ENCODE measurements around the gene GSK3B.
"Not testable (repeated sequence)": the region's sequence is repeated elsewhere in the genome, so short reads cannot be mapped to it uniquely, and the experiment has no call there.

Gene GSK3B

DNA sequence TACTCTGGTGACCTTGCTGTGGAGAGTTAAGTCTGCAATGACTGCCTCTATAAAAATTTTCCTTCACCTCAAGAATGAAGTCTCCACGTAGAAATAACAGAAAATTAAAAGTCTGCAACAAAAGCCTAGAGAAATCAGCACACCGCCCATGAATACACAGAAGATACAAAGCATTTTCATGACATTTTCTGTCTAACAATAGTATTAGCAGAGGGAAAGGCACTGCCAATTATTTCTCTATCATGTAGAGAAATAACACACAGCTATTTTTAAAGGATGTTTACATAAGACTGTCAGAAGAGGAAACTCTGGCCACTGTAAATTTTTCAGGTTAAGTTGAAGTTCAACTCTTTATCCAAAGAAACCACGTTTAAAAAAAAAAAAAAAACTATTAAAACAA lies 80.8 kb downstream of the GSK3B start:
- DNase-seq (ENCODE audit: low read depth in 3 of 3) = no peak

DNA sequence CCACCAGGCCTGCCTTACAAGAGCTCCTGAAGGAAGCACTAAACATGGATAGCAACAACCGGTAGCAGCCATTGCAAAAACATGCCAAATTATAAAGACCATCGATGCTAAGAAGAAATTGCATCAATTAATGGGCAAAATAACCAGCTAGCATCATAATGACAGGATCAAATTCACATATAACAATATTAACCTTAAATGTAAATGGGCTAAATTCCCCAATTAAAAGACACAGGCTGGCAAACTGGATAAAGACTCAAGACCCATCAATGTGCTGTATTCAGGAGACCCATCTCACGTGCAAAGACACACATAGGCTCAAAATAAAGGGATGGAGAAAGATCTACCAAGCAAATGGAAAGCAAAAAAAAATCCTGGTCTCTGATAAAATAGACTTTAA lies 88.5 kb downstream of the GSK3B start:
- not testable (repeated sequence) for DNase-seq (ENCODE audit: low read depth in 3 of 3)

- peak in 1 of 3 donors; percentile 20 for DNase-seq (ENCODE audit: low read depth in 3 of 3)
Measured at GRCh38 chr3:120004008-120004498, 90.2 kb downstream of the GSK3B start.

GRCh38 chr3:119998166-119998565 lies 96.1 kb downstream of the GSK3B start:
- no peak for DNase-seq (ENCODE audit: low read depth in 3 of 3)

- DNase-seq (ENCODE audit: low read depth in 3 of 3) = no peak
Measured at GRCh38 chr3:119990888-119991287, 103.4 kb downstream of the GSK3B start.

GRCh38 chr3:119989981-119990655 lies 104.1 kb downstream of the GSK3B start:
- no peak for DNase-seq (ENCODE audit: low read depth in 3 of 3)

DNA sequence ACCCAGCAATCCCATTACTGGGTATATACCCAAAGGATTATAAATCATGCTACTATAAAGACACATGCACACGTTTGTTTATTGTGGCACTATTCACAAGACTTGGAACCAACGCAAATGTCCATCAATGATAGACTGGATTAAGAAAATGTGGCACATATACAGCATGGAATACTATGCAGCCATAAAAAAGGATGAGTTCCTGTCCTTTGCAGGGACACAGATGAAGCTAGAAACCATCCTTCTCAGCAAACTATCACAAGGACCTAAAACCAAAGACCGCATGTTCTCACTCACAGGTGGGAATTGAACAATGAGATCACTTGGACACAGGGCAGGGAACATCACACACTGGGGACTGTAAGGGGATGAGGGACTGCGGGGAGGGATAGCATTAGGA lies 107.4 kb downstream of the GSK3B start:
- not testable (repeated sequence) for DNase-seq (ENCODE audit: low read depth in 3 of 3)

DNA sequence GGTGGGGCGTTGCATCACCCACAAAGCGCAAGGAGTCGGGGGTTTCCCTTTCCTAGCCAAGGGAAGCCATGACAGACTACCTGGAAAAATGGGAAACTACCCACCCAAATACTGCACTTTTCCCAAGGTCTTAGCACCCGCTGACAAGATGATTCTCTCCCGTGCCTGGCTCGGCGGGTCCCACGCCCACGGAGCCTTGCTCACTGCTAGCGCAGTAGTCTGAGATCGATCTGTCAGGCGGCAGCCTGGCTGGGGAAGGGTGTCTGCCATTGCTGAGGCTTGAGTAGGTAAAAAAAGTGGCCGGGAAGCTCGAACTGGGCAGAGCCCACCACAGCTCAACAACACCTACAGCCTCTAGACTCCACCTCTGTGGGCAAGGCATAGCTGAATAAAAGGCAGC lies 112.9 kb downstream of the GSK3B start:
- DNase-seq (ENCODE audit: low read depth in 3 of 3) = no peak

DNA sequence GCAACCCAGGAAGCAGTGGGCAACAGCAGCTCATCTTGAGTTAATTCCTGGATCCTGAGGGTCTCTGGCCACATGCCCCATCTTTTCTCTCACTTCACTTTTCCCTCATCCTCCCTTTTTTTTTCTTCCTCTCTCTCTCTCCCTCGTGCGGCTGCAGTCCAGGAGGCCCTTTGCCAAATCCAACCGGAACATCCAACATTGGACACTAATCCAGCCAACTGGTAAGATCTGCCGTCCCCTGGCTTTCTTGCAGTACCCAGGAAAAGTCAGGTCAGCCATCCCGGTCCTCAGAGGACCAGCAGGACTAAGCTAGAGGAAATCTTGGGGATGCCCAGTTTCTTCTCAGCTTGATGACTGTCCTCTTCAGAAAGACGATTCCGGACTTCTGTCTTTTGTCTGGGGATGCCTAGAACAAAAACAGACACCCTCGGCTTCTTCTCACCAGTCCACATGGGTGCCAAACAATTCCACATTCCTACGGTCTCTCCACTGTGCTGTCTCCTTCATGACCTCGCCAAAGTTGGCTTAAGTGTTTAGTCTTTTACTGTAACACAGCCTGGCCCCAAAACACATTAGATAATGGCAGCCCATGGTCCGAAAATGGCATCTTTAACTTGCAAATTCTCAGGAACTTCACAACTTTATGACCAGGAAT lies 115.6 kb downstream of the GSK3B start:
- no peak for DNase-seq (ENCODE audit: low read depth in 3 of 3)

- DNase-seq (ENCODE audit: low read depth in 3 of 3) = no peak
Measured at GRCh38 chr3:119977353-119977752, 116.9 kb downstream of the GSK3B start.

- DNase-seq (ENCODE audit: low read depth in 3 of 3) = no peak
Measured at GRCh38 chr3:119976214-119976613, 118.0 kb downstream of the GSK3B start.

- DNase-seq (ENCODE audit: low read depth in 3 of 3) = no peak
Measured at GRCh38 chr3:119974656-119975055, 119.6 kb downstream of the GSK3B start.

DNA sequence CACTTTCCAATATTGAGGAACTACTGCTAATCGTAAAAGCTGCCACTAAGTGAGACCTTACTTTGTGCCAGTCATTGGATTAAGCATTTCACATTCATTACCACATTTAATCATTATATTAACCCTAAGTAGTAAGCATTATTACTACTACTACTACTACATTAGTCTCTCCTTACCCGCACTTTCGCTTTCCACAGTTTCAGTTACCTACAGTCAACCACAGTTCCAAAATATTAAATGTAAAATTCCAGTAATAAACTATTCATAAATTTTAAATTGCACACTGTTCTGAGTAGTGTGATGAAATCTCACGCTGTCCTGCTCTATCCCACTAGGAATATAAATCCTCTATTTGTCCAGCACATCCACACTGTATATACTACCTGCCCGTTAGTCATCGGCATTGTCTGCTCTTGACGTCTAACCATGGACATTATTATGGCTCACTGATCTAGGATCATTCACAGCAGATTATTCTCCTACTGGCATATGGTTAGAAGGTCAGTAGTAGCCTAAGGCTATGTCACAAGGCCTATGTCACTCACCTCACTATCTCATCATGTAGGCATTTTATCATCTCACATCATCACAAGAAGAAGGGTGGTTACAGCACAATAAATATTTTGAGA lies 121.1 kb downstream of the GSK3B start:
- no peak for DNase-seq (ENCODE audit: low read depth in 3 of 3)

- DNase-seq (ENCODE audit: low read depth in 3 of 3) = no peak
Measured at GRCh38 chr3:119969759-119970158, 124.5 kb downstream of the GSK3B start.

- no peak for DNase-seq (ENCODE audit: low read depth in 3 of 3)
Measured at GRCh38 chr3:119967353-119968006, 126.8 kb downstream of the GSK3B start.

DNA sequence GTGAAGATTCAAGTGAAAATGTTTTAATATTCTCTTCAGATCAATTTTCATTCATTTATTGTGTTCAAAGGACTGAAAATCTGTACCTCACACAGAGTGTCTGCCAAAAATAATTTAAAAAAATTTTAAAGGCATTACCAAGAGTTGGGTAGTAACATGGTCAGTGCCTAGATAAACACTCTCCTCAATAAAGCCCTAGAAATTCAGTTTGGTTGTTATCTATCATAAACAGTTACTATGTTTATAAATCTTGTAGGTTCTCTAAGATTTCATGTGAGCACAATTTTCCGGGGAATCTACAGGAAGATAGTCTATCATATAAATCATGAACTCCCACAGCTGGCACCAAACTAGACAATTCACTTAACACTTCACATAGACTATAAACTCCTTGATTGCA lies 128.6 kb downstream of the GSK3B start:
- DNase-seq (ENCODE audit: low read depth in 3 of 3) = no peak

- no peak for DNase-seq (ENCODE audit: low read depth in 3 of 3)
Measured at GRCh38 chr3:119964294-119964693, 130.0 kb downstream of the GSK3B start.

GRCh38 chr3:119955972-119956371 lies 138.3 kb downstream of the GSK3B start:
- DNase-seq (ENCODE audit: low read depth in 3 of 3) = no peak

GRCh38 chr3:119950666-119951325 lies 143.5 kb downstream of the GSK3B start:
- DNase-seq (ENCODE audit: low read depth in 3 of 3) = no peak

DNA sequence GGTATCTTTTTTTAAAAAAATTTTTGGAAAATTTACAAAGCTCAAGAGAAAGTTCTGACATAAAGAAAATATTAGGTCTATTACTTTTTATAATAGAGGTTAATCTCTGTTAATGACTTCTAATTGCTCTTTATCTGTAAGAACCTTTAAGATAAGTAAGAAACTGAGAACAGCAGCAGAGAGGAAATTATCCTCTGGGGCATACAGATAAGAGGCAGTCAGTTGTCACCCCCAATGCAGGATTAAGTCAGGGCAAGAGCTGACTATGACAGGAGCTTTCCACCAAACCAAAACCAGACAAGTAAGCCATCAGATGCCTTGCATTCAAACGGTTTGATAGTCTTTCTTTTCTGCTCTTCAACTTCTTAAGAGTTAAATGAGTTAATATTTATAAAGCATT lies 149.0 kb downstream of the GSK3B start:
- DNase-seq (ENCODE audit: low read depth in 3 of 3) = no peak

GRCh38 chr3:119944091-119944490 lies 150.2 kb downstream of the GSK3B start:
- DNase-seq (ENCODE audit: low read depth in 3 of 3) = no peak

- DNase-seq (ENCODE audit: low read depth in 3 of 3) = no peak
Measured at GRCh38 chr3:119939077-119939476, 155.2 kb downstream of the GSK3B start.

Data from stimulated activated CD4-positive, alpha-beta T cell treated with anti-CD3 and anti-CD28 coated beads, TNF-alpha, amount 100 ng/mL, for 48 hours (primary cell).